Esophagus muscularis mucosa (tissue), 3 donors: ENCODE measurements around the gene HHLA2.

Experiments
- POLR2A ChIP-seq: fragments of 450-650 bp; IDR thresholded peaks from one replicate; pipeline ENCODE4 v1.6.1; 2017; ENCODE audit warnings: antibody characterized with exemption, moderate library complexity, mild to moderate bottlenecking, low read depth
- TF ChIP-seq, protein P1 (sequence below), 3 experiments: fragments of 200-600 bp in 2 of 3; fragments of 450-650 bp in 1 of 3; sonication (generic) in 2 of 3; IDR thresholded peaks; one replicate each; pipeline ENCODE4 v1.5.1; 2017 to 2019; ENCODE audit warnings: antibody characterized with exemption in 3 of 3, mild to moderate bottlenecking in 2 of 3, moderate library complexity in 1 of 3

GRCh38 chr3:108404368-108404767 is 108.0 kb downstream of the HHLA2 start:
- no peak for TF ChIP-seq POLR2A
- TF ChIP-seq, protein P1, sequence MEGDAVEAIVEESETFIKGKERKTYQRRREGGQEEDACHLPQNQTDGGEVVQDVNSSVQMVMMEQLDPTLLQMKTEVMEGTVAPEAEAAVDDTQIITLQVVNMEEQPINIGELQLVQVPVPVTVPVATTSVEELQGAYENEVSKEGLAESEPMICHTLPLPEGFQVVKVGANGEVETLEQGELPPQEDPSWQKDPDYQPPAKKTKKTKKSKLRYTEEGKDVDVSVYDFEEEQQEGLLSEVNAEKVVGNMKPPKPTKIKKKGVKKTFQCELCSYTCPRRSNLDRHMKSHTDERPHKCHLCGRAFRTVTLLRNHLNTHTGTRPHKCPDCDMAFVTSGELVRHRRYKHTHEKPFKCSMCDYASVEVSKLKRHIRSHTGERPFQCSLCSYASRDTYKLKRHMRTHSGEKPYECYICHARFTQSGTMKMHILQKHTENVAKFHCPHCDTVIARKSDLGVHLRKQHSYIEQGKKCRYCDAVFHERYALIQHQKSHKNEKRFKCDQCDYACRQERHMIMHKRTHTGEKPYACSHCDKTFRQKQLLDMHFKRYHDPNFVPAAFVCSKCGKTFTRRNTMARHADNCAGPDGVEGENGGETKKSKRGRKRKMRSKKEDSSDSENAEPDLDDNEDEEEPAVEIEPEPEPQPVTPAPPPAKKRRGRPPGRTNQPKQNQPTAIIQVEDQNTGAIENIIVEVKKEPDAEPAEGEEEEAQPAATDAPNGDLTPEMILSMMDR (IDR thresholded peaks at IDR 0.05): no peak
